ENCODE data around the gene GPR137.
A peak's percentile ranks its signal among the peaks of the same experiment; 100 is the strongest.
"Not testable (repeated sequence)": the region's sequence is repeated elsewhere in the genome, so short reads cannot be mapped to it uniquely, and the experiment has no call there.

GPR137 gene

GRCh38 chr11:64243236-64243854, 42.3 kb upstream of the GPR137 start:
- no peaks in the 10 kb centered on the region for H3K27me3 ChIP-seq (ENCODE audit: insufficient read depth, poor library complexity, severe bottlenecking)
- peak overlapping the region; percentile 98 for H3K27ac ChIP-seq (ENCODE audit: poor library complexity, severe bottlenecking)
- TF ChIP-seq CTCF (IDR thresholded peaks at IDR 0.05; ENCODE audit: poor library complexity, severe bottlenecking) = no peak
- peaks cover 36% of the 10 kb centered on the region for H3K36me3 ChIP-seq (ENCODE audit: low read depth)
- no peak overlapping the region for H3K4me3 ChIP-seq (ENCODE audit: severe bottlenecking)
- H3K4me1 ChIP-seq (ENCODE audit: insufficient read depth, poor library complexity, severe bottlenecking) = peaks cover 14% of the 10 kb centered on the region
- ATAC-seq (ENCODE audit: low read depth) (no peak), DNase-seq (ENCODE audit: low spot score) (no peak)
- H3K9me3 ChIP-seq (ENCODE audit: severe bottlenecking) = no peaks in the 10 kb centered on the region

DNA sequence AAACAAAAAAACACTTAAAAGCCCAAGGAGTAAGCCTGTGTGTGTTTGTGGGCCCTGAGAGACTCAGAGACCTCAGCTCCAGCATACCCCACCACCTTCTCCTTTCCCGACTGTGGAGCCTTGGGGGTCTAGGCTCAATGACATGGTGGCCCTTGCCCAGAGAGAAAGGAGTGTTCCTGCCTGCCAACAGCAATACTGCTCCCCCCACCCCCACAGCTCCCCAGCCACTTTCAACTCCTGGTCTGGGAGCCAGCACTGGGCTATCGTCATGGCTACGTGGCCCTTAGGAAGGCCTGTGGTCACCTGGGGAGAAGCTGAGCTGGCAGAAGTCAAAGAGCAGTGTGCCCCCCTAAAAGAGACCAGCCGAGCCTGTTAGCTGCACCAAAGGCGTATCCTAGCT, 41.5 kb upstream of the GPR137 start:
- Histone ChIP-seq H3K36me3 (ENCODE audit: low read depth) (peaks cover 30% of the 10 kb centered on the region), H3K27me3 (ENCODE audit: insufficient read depth, poor library complexity, severe bottlenecking) (no peaks in the 10 kb centered on the region), H3K9me3 (ENCODE audit: severe bottlenecking) (no peaks in the 10 kb centered on the region), H3K4me1 (ENCODE audit: insufficient read depth, poor library complexity, severe bottlenecking) (peaks cover 14% of the 10 kb centered on the region), H3K4me3 (ENCODE audit: severe bottlenecking) (no peak overlapping the region), H3K27ac (ENCODE audit: poor library complexity, severe bottlenecking) (peak overlapping the region; percentile 98)
- TF ChIP-seq CTCF (IDR thresholded peaks at IDR 0.05; ENCODE audit: poor library complexity, severe bottlenecking) = no peak
- DNase-seq (ENCODE audit: low spot score) (no peak), ATAC-seq (ENCODE audit: low read depth) (no peak)

- peaks cover 30% of the 10 kb centered on the region for H3K36me3 ChIP-seq (ENCODE audit: low read depth)
- peaks cover 9% of the 10 kb centered on the region for H3K4me1 ChIP-seq (ENCODE audit: insufficient read depth, poor library complexity, severe bottlenecking)
- no peak for ATAC-seq (ENCODE audit: low read depth)
- no peak for DNase-seq (ENCODE audit: low spot score)
- TF ChIP-seq CTCF (IDR thresholded peaks at IDR 0.05; ENCODE audit: poor library complexity, severe bottlenecking) = no peak
- H3K9me3 ChIP-seq (ENCODE audit: severe bottlenecking) = no peaks in the 10 kb centered on the region
- no peaks in the 10 kb centered on the region for H3K27me3 ChIP-seq (ENCODE audit: insufficient read depth, poor library complexity, severe bottlenecking)
- H3K4me3 ChIP-seq (ENCODE audit: severe bottlenecking) = peak overlapping the region; percentile 76
- H3K27ac ChIP-seq (ENCODE audit: poor library complexity, severe bottlenecking) = peak overlapping the region; percentile 98
These were observed 40.7 kb upstream of the GPR137 start for GRCh38 chr11:64244966-64245365.

DNA sequence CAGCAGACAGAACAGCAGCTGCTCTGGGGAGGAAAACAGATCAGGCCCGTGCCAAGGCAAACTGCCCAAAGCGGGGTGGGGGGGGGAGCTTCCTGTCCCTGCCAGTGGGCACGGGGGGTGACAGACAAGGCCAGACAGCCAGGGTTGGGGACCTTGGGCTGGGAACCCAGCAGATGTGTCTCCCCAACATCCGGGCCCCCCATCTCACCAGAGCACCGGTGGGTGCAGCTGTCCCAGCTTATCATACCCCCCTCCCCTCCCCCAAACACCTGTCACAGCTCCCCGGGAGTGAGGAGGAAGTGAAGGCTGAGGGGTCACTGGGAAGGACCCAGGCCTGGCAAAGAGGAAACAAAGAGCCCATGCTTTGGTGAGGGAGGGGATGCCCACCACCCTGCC, 40.2 kb upstream of the GPR137 start:
- Histone ChIP-seq H3K27me3 (ENCODE audit: insufficient read depth, poor library complexity, severe bottlenecking) (no peaks in the 10 kb centered on the region), H3K27ac (ENCODE audit: poor library complexity, severe bottlenecking) (peak overlapping the region; percentile 98), H3K4me3 (ENCODE audit: severe bottlenecking) (peak overlapping the region; percentile 76), H3K4me1 (ENCODE audit: insufficient read depth, poor library complexity, severe bottlenecking) (peaks cover 5% of the 10 kb centered on the region), H3K9me3 (ENCODE audit: severe bottlenecking) (no peaks in the 10 kb centered on the region), H3K36me3 (ENCODE audit: low read depth) (peaks cover 30% of the 10 kb centered on the region)
- DNase-seq (ENCODE audit: low spot score) = no peak
- no peak for ATAC-seq (ENCODE audit: low read depth)
- TF ChIP-seq CTCF (IDR thresholded peaks at IDR 0.05; ENCODE audit: poor library complexity, severe bottlenecking) = no peak

GRCh38 chr11:64245797-64246620, 39.6 kb upstream of the GPR137 start:
- peaks cover 5% of the 10 kb centered on the region for H3K4me1 ChIP-seq (ENCODE audit: insufficient read depth, poor library complexity, severe bottlenecking)
- TF ChIP-seq CTCF (IDR thresholded peaks at IDR 0.05; ENCODE audit: poor library complexity, severe bottlenecking) = no peak
- H3K27ac ChIP-seq (ENCODE audit: poor library complexity, severe bottlenecking) = peak overlapping the region; percentile 98
- DNase-seq (ENCODE audit: low spot score) (peak; percentile 99), ATAC-seq (ENCODE audit: low read depth) (peak; percentile 49)
- no peaks in the 10 kb centered on the region for H3K27me3 ChIP-seq (ENCODE audit: insufficient read depth, poor library complexity, severe bottlenecking)
- no peaks in the 10 kb centered on the region for H3K9me3 ChIP-seq (ENCODE audit: severe bottlenecking)
- peaks cover 30% of the 10 kb centered on the region for H3K36me3 ChIP-seq (ENCODE audit: low read depth)
- peak overlapping the region; percentile 76 for H3K4me3 ChIP-seq (ENCODE audit: severe bottlenecking)

- peak overlapping the region; percentile 98 for H3K27ac ChIP-seq (ENCODE audit: poor library complexity, severe bottlenecking)
- not testable (repeated sequence) for H3K4me1 ChIP-seq (ENCODE audit: insufficient read depth, poor library complexity, severe bottlenecking); ATAC-seq (ENCODE audit: low read depth)
These were observed 39.1 kb upstream of the GPR137 start for GRCh38 chr11:64246621-64246870.

More at GRCh38 chr11:64246621-64246870, 39.1 kb upstream of the GPR137 start:
- H3K4me3 ChIP-seq (ENCODE audit: severe bottlenecking) = peak overlapping the region; percentile 76
- not testable (repeated sequence) for DNase-seq (ENCODE audit: low spot score); H3K9me3 ChIP-seq (ENCODE audit: severe bottlenecking); H3K27me3 ChIP-seq (ENCODE audit: insufficient read depth, poor library complexity, severe bottlenecking)
- peaks cover 30% of the 10 kb centered on the region for H3K36me3 ChIP-seq (ENCODE audit: low read depth)

Data from RWPE2 (cell line).